Measurements from ENCODE around the gene RASSF5.

Gene RASSF5

GRCh38 chr1:206497363-206497762 lies 10.0 kb upstream of the RASSF5 start:
- TF ChIP-seq SIN3A (IDR thresholded peaks at IDR 0.05; ENCODE audit: borderline replicate concordance, insufficient read depth, low read length) (no peak), FOXP2 (optimal IDR thresholded peaks at IDR 0.05; ENCODE audit: borderline replicate concordance, extremely low read depth, extremely low read length, insufficient read depth) (no peak), POLR2AphosphoS5 (IDR thresholded peaks at IDR 0.05; ENCODE audit: low read depth, low read length) (no peak), TAF1 (IDR thresholded peaks at IDR 0.05; ENCODE audit: borderline replicate concordance, insufficient read depth, low read length) (no peak), REST (IDR thresholded peaks at IDR 0.05; ENCODE audit: insufficient read depth in 1 of 2, low read depth in 2 of 2, low read length in 2 of 2) (no peak)

- no peak for TF ChIP-seq POLR2AphosphoS5 (IDR thresholded peaks at IDR 0.05; ENCODE audit: low read depth, low read length)
- no peak for TF ChIP-seq TAF1 (IDR thresholded peaks at IDR 0.05; ENCODE audit: borderline replicate concordance, insufficient read depth, low read length)
- TF ChIP-seq REST (IDR thresholded peaks at IDR 0.05; ENCODE audit: insufficient read depth in 1 of 2, low read depth in 2 of 2, low read length in 2 of 2), result no peak
- no peak for TF ChIP-seq FOXP2 (optimal IDR thresholded peaks at IDR 0.05; ENCODE audit: borderline replicate concordance, extremely low read depth, extremely low read length, insufficient read depth)
- TF ChIP-seq SIN3A (IDR thresholded peaks at IDR 0.05; ENCODE audit: borderline replicate concordance, insufficient read depth, low read length), result no peak
Observed at GRCh38 chr1:206497774-206498173, 9.6 kb upstream of the RASSF5 start.

- no peak for TF ChIP-seq POLR2AphosphoS5 (IDR thresholded peaks at IDR 0.05; ENCODE audit: low read depth, low read length)
- TF ChIP-seq SIN3A (IDR thresholded peaks at IDR 0.05; ENCODE audit: borderline replicate concordance, insufficient read depth, low read length), result no peak
- TF ChIP-seq TAF1 (IDR thresholded peaks at IDR 0.05; ENCODE audit: borderline replicate concordance, insufficient read depth, low read length), result no peak
- TF ChIP-seq FOXP2 (optimal IDR thresholded peaks at IDR 0.05; ENCODE audit: borderline replicate concordance, extremely low read depth, extremely low read length, insufficient read depth), result no peak
- TF ChIP-seq REST (IDR thresholded peaks at IDR 0.05; ENCODE audit: insufficient read depth in 1 of 2, low read depth in 2 of 2, low read length in 2 of 2), result no peak
Observed at GRCh38 chr1:206498685-206499084, 8.6 kb upstream of the RASSF5 start.

DNA sequence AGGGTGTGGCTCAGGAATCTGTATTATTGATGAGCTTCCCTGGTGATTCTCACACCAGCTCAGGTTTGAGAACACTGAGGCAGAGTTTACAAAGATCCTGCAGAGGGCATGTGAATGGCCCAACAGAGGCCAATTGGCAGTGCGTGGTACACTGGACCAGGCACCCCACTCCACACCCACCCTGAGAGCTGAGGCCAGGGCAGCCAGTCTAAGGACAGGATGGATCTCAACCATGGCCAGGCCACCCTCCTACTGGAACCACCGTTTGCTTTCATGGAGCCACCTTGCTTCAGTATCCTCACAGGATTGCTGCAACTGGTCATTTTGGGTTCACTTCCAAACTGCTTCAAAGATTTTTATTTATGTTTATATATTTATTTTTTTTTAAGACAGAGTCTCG lies 7.3 kb upstream of the RASSF5 start:
- TF ChIP-seq TAF1 (IDR thresholded peaks at IDR 0.05; ENCODE audit: borderline replicate concordance, insufficient read depth, low read length) (no peak), POLR2AphosphoS5 (IDR thresholded peaks at IDR 0.05; ENCODE audit: low read depth, low read length) (no peak), SIN3A (IDR thresholded peaks at IDR 0.05; ENCODE audit: borderline replicate concordance, insufficient read depth, low read length) (no peak), FOXP2 (optimal IDR thresholded peaks at IDR 0.05; ENCODE audit: borderline replicate concordance, extremely low read depth, extremely low read length, insufficient read depth) (no peak), REST (IDR thresholded peaks at IDR 0.05; ENCODE audit: insufficient read depth in 1 of 2, low read depth in 2 of 2, low read length in 2 of 2) (no peak)

DNA sequence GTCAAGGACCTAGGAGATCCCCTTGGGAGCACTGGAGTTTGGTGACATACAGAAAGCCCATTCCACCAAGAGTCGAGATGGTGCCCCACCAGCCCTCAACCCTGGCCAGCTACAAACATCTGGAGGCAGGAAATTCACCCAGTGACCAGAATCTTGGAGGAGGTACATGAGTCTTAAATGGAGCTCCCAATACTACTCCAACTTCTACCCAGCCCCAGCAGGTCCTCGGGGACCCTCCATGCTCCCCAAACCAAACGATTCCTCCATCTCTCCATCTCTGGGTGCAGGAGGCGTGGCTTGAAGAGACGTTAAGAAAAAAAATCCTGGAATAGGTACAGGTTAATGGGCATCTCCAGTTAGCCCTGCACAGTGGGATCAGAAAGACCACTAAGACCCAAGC lies 5.5 kb upstream of the RASSF5 start:
- TF ChIP-seq TAF1 (IDR thresholded peaks at IDR 0.05; ENCODE audit: borderline replicate concordance, insufficient read depth, low read length) (no peak), POLR2AphosphoS5 (IDR thresholded peaks at IDR 0.05; ENCODE audit: low read depth, low read length) (no peak), SIN3A (IDR thresholded peaks at IDR 0.05; ENCODE audit: borderline replicate concordance, insufficient read depth, low read length) (no peak), FOXP2 (optimal IDR thresholded peaks at IDR 0.05; ENCODE audit: borderline replicate concordance, extremely low read depth, extremely low read length, insufficient read depth) (no peak), REST (IDR thresholded peaks at IDR 0.05; ENCODE audit: insufficient read depth in 1 of 2, low read depth in 2 of 2, low read length in 2 of 2) (no peak)

Data from PFSK-1 (cell line).